GM12878 (cell line): ENCODE results near the gene FRS3. TPM values are rescaled to one million over a fixed set of nuclear protein-coding genes. Genes with fewer than 3 reads are reported as not detected.

ENCODE experiments used
- ATAC-seq: fragments of 200-7000 bp; cut with Tn5 transposase; 3 replicates; pipeline ENCODE4 v1.9.1; 2020; ENCODE audit warnings: mild to moderate bottlenecking, moderate library complexity
- BruUV-seq: library from RNA; stranded (reverse); fragments of 400-500 nt; replicated peaks from 2 replicates; lab custom pipeline; 2021; lab: Mats Ljungman, UMichigan
- CTCF ChIA-PET: fragments of 300-600 bp; sonication (Branson Sonifier 250); formaldehyde crosslinking; extraction: SDS; loops from one replicate; lab custom pipeline; 2021; ENCODE audit warnings: inconsistent platforms; lab: Yijun Ruan, JAX
- POLR2A ChIA-PET: fragments of 350-600 bp; formaldehyde crosslinking; extraction: SDS; loops from one replicate; lab custom pipeline; 2021; ENCODE audit warnings: inconsistent platforms; lab: Charles Lee
- RAD21 ChIA-PET: fragments of 300-600 bp; sonication (Branson Sonifier 250); formaldehyde crosslinking; loops from one replicate; lab custom pipeline; 2023; ENCODE audit warnings: antibody characterized with exemption; ENCODE audit not compliant: unreplicated experiment; lab: Charles Lee
- SMC1A ChIA-PET: fragments of 300-600 bp; sonication (Branson Sonifier 250); formaldehyde crosslinking; loops from one replicate; lab custom pipeline; 2023; ENCODE audit not compliant: unreplicated experiment, uncharacterized antibody; lab: Charles Lee
- DNase-seq: peaks from one replicate; pipeline ENCODE4 v3.0.0-alpha.2; 2011; ENCODE audit warnings: low read depth, low spot score
- FAIRE-seq: peaks from 3 replicates; lab custom pipeline; 2011; peaks lifted over from hg19 to GRCh38; lab: Jason Lieb, UNC
- H2AFZ ChIP-seq: 2 replicates; pipeline ENCODE4 v1.6.0; 2011; ENCODE audit warnings: low read depth, low read length, control low read depth; ENCODE audit not compliant: control insufficient read depth
- H3K27ac ChIP-seq: 2 replicates; pipeline ENCODE4 v1.5.1; 2011; ENCODE audit warnings: control low read depth; ENCODE audit not compliant: control insufficient read depth, insufficient read depth
- H3K27me3 ChIP-seq, 2 experiments: replicated peaks in 1 of 2; 2 replicates each; pipeline versions ENCODE4 v1.6.0 to v1.6.1; 2011; ENCODE audit warnings: low read length in 1 of 2; ENCODE audit not compliant: control insufficient read depth in 2 of 2, insufficient read depth in 2 of 2
- H3K36me3 ChIP-seq, 2 experiments: 2 replicates each; pipeline ENCODE4 v1.5.1; 2011; ENCODE audit warnings: low read length in 1 of 2; ENCODE audit not compliant: control insufficient read depth in 2 of 2, insufficient read depth in 2 of 2
- H3K4me1 ChIP-seq: 2 replicates; pipeline ENCODE4 v1.6.1; 2011; ENCODE audit warnings: mild to moderate bottlenecking, low read length, moderate library complexity, mixed read lengths; ENCODE audit not compliant: control insufficient read depth, insufficient read depth
- H3K4me2 ChIP-seq: 2 replicates; pipeline ENCODE4 v1.6.0; 2011; ENCODE audit warnings: control low read depth; ENCODE audit not compliant: control insufficient read depth, insufficient read depth
- H3K4me3 ChIP-seq: fragments of 200-600 bp; sonication (generic); 2 replicates; pipeline ENCODE4 v1.5.1; 2016
- H3K79me2 ChIP-seq: 2 replicates; pipeline ENCODE4 v1.6.0; 2011; ENCODE audit warnings: low read length; ENCODE audit not compliant: control insufficient read depth, insufficient read depth
- H3K9ac ChIP-seq: 2 replicates; pipeline ENCODE4 v1.8.0; 2011; ENCODE audit warnings: low read length, control low read depth, mixed read lengths; ENCODE audit not compliant: control insufficient read depth, insufficient read depth
- H3K9me3 ChIP-seq: replicated peaks from 3 replicates; pipeline ENCODE4 v1.5.1; 2011; ENCODE audit warnings: mild to moderate bottlenecking, low read length; ENCODE audit not compliant: control insufficient read depth, insufficient read depth
- H4K20me1 ChIP-seq: 2 replicates; pipeline ENCODE4 v1.6.0; 2011; ENCODE audit not compliant: control insufficient read depth, insufficient read depth
- E2F8 ChIP-seq: fragments of 450-650 bp; IDR thresholded peaks from 2 replicates; pipeline ENCODE4 v1.6.1; 2018; ENCODE audit warnings: mild to moderate bottlenecking, low read depth, moderate library complexity; ENCODE audit not compliant: partially characterized antibody
- FOXK2 ChIP-seq: fragments of 450-650 bp; IDR thresholded peaks from 2 replicates; pipeline ENCODE4 v1.6.1; 2017; ENCODE audit warnings: mild to moderate bottlenecking, moderate library complexity
- IKZF2 ChIP-seq, 2 experiments: fragments of 450-650 bp; IDR thresholded peaks; 2 replicates each; pipeline ENCODE4 v1.6.1; 2017; ENCODE audit warnings: mild to moderate bottlenecking in 2 of 2, moderate library complexity in 2 of 2
- JUNB ChIP-seq: IDR thresholded peaks from 2 replicates; pipeline ENCODE4 v1.6.1; 2016; ENCODE audit warnings: antibody characterized with exemption, mild to moderate bottlenecking
- NFYA ChIP-seq: IDR thresholded peaks from 2 replicates; pipeline ENCODE4 v1.6.1; 2011; ENCODE audit warnings: low read depth, mild to moderate bottlenecking, low read length, improper control_type of control experiment, borderline replicate concordance
- NKRF ChIP-seq: fragments of 450-650 bp; conservative IDR thresholded peaks from 2 replicates; pipeline ENCODE4 v1.6.1; 2017; ENCODE audit warnings: mild to moderate bottlenecking, moderate library complexity
- RCOR1 ChIP-seq: conservative IDR thresholded peaks from 2 replicates; pipeline ENCODE4 v1.6.1; 2012; ENCODE audit warnings: low read depth, low read length, improper control_type of control experiment
- ZNF24 ChIP-seq: fragments of 450-650 bp; IDR thresholded peaks from 2 replicates; pipeline ENCODE4 v1.6.1; 2017; ENCODE audit warnings: antibody characterized with exemption, mild to moderate bottlenecking
- ZNF274 ChIP-seq: IDR thresholded peaks from one replicate; pipeline ENCODE4 v1.8.0; 2011; ENCODE audit not compliant: insufficient read length, insufficient read depth
- ZNF384 ChIP-seq: IDR thresholded peaks from 2 replicates; pipeline ENCODE4 v1.6.1; 2012; ENCODE audit warnings: low read depth, mild to moderate bottlenecking, low read length, improper control_type of control experiment, borderline replicate concordance
- ZNF592 ChIP-seq: fragments of 450-650 bp; IDR thresholded peaks from 2 replicates; pipeline ENCODE4 v1.6.1; 2017; ENCODE audit warnings: mild to moderate bottlenecking, moderate library complexity
- WGBS: methylation state at CpG from one replicate; pipeline ENCODE4 v1.1.6; 2016; ENCODE audit warnings: low lambda C conversion rate; ENCODE audit not compliant: insufficient replicate concordance, insufficient coverage; ENCODE audit errors: missing lambda C conversion rate; 5-methylcytosine and 5-hydroxymethylcytosine counted together
- in situ Hi-C: fragments of 300-500 bp; cut with MboI; formaldehyde crosslinking; loops from 9 replicates; pipeline ENCODE4 v1.14.3; 2018; ENCODE audit warnings: mixed read lengths
- intact Hi-C: fragments of 100-400 bp; cut with micrococcal nuclease; formaldehyde crosslinking; loops from one replicate; pipeline ENCODE4 v1.14.2; 2022; ENCODE audit not compliant: unreplicated experiment
- polyA plus RNA-seq, 11 experiments: library from polyadenylated mRNA; depleted of rRNA in 4 of 11; unstranded in 6 of 11; stranded (reverse) in 5 of 11; fragments of >200 nt; fragmentation: Nextera tagmentation in 4 of 11; fragmentation: Illumina TruSeq in 1 of 11; extraction: Ambion mirVana in 4 of 11; extraction: Trizol in 1 of 11; gene quantifications; 1 replicate in 1 of 11; 2 replicates in 10 of 11; pipeline versions ENCODE4 v1.2.1 to v1.2.3, GENCODE V29; 2011 to 2016; ENCODE audit warnings: inconsistent platforms in 2 of 11, missing spikeins in 2 of 11, low read depth in 1 of 11
- total RNA-seq, 4 experiments: library from RNA; depleted of rRNA in 3 of 4; stranded (reverse); fragments of >200 nt in 3 of 4; fragmentation: Illumina TruSeq in 1 of 4; extraction: Trizol in 1 of 4; gene quantifications; 2 replicates each; pipeline versions ENCODE4 v1.2.1 to v1.2.3, GENCODE V29; 2013 to 2021

The FRS3 gene
- total and polyA plus RNA-seq, 10 of the 15 experiments (the other 5 are each of a cell fraction or from before 2014, with no cell fraction given), result 0.05 to 3.4 (median 1.5) TPM

GRCh38 chr6:41723530-41724227 lies 56.0 kb downstream of the FRS3 start:
- FAIRE-seq, result peak; percentile 76
- TF ChIP-seq JUNB, result peak; percentile 54
- TF ChIP-seq RCOR1, result no peak; the same call in 1 of the 2 replicates
- peak; percentile 62; the same call in 1 of the 2 replicates for TF ChIP-seq NKRF
- no peak for TF ChIP-seq ZNF274
- TF ChIP-seq FOXK2, result no peak
- TF ChIP-seq E2F8, result no peak
- TF ChIP-seq ZNF384, result no peak
- peak; percentile 49; the same call in 1 of the 2 replicates for TF ChIP-seq ZNF24
- 0 out of 2 replicates have a peak, but pooled peaks have one; percentile 23 for TF ChIP-seq ZNF592
- TF ChIP-seq NFYA, result no peak
- peak; percentile 90 to 94 for TF ChIP-seq IKZF2 (IDR thresholded peaks at IDR 0.05)

More at GRCh38 chr6:41723530-41724227, 56.0 kb downstream of the FRS3 start:
- Histone ChIP-seq H3K4me3 (peak overlapping the region; percentile 81), H3K36me3 (peaks cover 2 to 9% of the 10 kb centered on the region in 2 experiments; a peak in 3 of 4 replicates), H3K9me3 (no peaks in the 10 kb centered on the region), H3K4me1 (peaks cover 75% of the 10 kb centered on the region), H2AFZ (no peak overlapping the region; the same call in 1 of the 2 replicates), H4K20me1 (peaks cover 2% of the 10 kb centered on the region; the same call in 1 of the 2 replicates), H3K9ac (peak overlapping the region; percentile 91), H3K27me3 (no peaks in the 10 kb centered on the region), H3K4me2 (peak overlapping the region; percentile 99), H3K27ac (peak overlapping the region; percentile 97), H3K79me2 (peaks cover 100% of the 10 kb centered on the region)
- BruUV-seq, result TSS peak; percentile 93
- intact Hi-C loops, result loop anchor here (1.0 to 2.0 kb wide), 3 partner anchors 9 to 17 kb away; no protein-coding TSS in a partner anchor
- ChIA-PET CTCF (interaction anchor here (0.7 to 6.9 kb wide), 7 partner anchors 10 to 499 kb away, joined by 3 to 84 read pairs (median 7); partner anchors contain the start of genes TAF8 and TFEB), POLR2A (interaction anchor here (0.5 to 13.0 kb wide), 5 partner anchors 8 to 390 kb away, joined by 7 to 293 read pairs (median 24); partner anchors contain the start of gene TFEB), SMC1A (interaction anchor here (1.2 to 6.4 kb wide), 7 partner anchors 8 to 390 kb away, joined by 3 to 101 read pairs (median 9); no protein-coding TSS in a partner anchor), RAD21 (interaction anchor here (0.9 to 14.4 kb wide), 8 partner anchors 7 to 390 kb away, joined by 3 to 300 read pairs (median 13); no protein-coding TSS in a partner anchor)
- ATAC-seq (peak; percentile 82), DNase-seq (no peak)
- 1% methylated on average over 21 of the region's 21 CpGs for WGBS
- in situ Hi-C loops, result no loop called here
